Activated naive CD4-positive, alpha-beta T cell treated with anti-CD3 and anti-CD28 coated beads, Interleukin-2, amount 10 ng/mL, durations not matched to agents 7 days and 5 days (primary cell): ENCODE results near the gene PIERCE2.
A peak's percentile ranks its signal among the peaks of the same experiment; 100 is the strongest.
"Not testable (repeated sequence)": the region's sequence is repeated elsewhere in the genome, so short reads cannot be mapped to it uniquely, and the experiment has no call there.

Source experiments
- CTCF ChIA-PET: fragments of 350-600 bp; sonication (Branson Sonifier 250); formaldehyde crosslinking; loops from one replicate; lab custom pipeline; 2021; ENCODE audit warnings: antibody characterized with exemption; lab: Charles Lee
- DNase-seq: peaks from one replicate; pipeline ENCODE4 v3.0.0-alpha.2; 2020
- H3K27ac Mint-ChIP-seq: one replicate; pipeline ENCODE4 v1.8.0; 2021; ENCODE audit warnings: mild to moderate bottlenecking, moderate library complexity, mixed read lengths
- H3K27me3 Mint-ChIP-seq: one replicate; pipeline ENCODE4 v1.8.0; 2021; ENCODE audit warnings: mild to moderate bottlenecking, mixed read lengths
- H3K36me3 Mint-ChIP-seq: one replicate; pipeline ENCODE4 v1.8.0; 2021; ENCODE audit warnings: mixed read lengths
- H3K4me1 Mint-ChIP-seq: one replicate; pipeline ENCODE4 v1.8.0; 2021; ENCODE audit warnings: mixed read lengths
- H3K4me3 Mint-ChIP-seq: one replicate; pipeline ENCODE4 v1.8.0; 2021; ENCODE audit warnings: mild to moderate bottlenecking, moderate library complexity, mixed read lengths
- H3K9me3 Mint-ChIP-seq: one replicate; pipeline ENCODE4 v1.8.0; 2021; ENCODE audit warnings: mixed read lengths

Gene PIERCE2

GRCh38 chr15:55401786-55402246 lies 6.5 kb upstream of the PIERCE2 start:
- no peak for DNase-seq
- Mint-ChIP-seq H3K4me1 (peaks cover 22% of the 10 kb centered on the region), H3K36me3 (peaks cover 4% of the 10 kb centered on the region), H3K27ac (no peak overlapping the region), H3K27me3 (no peaks in the 10 kb centered on the region), H3K4me3 (no peak overlapping the region), H3K9me3 (peaks cover 2% of the 10 kb centered on the region)
- CTCF ChIA-PET: interaction anchor here (1.4 kb wide), 1 partner anchor 38 kb away, joined by 4 read pairs; no protein-coding TSS in a partner anchor

- H3K9me3 Mint-ChIP-seq: no peaks in the 10 kb centered on the region
- DNase-seq: no peak
- H3K27ac Mint-ChIP-seq: no peak overlapping the region
- H3K4me1 Mint-ChIP-seq: peaks cover 26% of the 10 kb centered on the region
- H3K27me3 Mint-ChIP-seq: no peaks in the 10 kb centered on the region
- H3K36me3 Mint-ChIP-seq: peaks cover 4% of the 10 kb centered on the region
- CTCF ChIA-PET: interaction anchor here (1.4 kb wide), 1 partner anchor 38 kb away, joined by 4 read pairs; no protein-coding TSS in a partner anchor
- no peak overlapping the region for H3K4me3 Mint-ChIP-seq
These were observed 5.6 kb upstream of the PIERCE2 start for GRCh38 chr15:55402707-55403106.

GRCh38 chr15:55403531-55403930 lies 4.8 kb upstream of the PIERCE2 start:
- Mint-ChIP-seq H3K27ac (no peak overlapping the region), H3K4me1 (peaks cover 28% of the 10 kb centered on the region), H3K4me3 (no peak overlapping the region), H3K36me3 (no peaks in the 10 kb centered on the region), H3K27me3 (no peaks in the 10 kb centered on the region), H3K9me3 (no peaks in the 10 kb centered on the region)
- DNase-seq: no peak
- CTCF ChIA-PET: no interaction called here

GRCh38 chr15:55407498-55408011 lies 740 bp upstream of the PIERCE2 start:
- Mint-ChIP-seq H3K27ac (peak overlapping the region; percentile 78), H3K9me3 (no peaks in the 10 kb centered on the region), H3K36me3 (no peaks in the 10 kb centered on the region), H3K27me3 (peaks cover 5% of the 10 kb centered on the region), H3K4me3 (peak overlapping the region; percentile 76), H3K4me1 (peaks cover 33% of the 10 kb centered on the region)
- no peak for DNase-seq
- CTCF ChIA-PET: interaction anchor here (0.7 to 1.5 kb wide), 4 partner anchors 32 to 1335 kb away, joined by 3 to 16 read pairs (median 4); partner anchors contain the start of genes PIGB and PIGBOS1

GRCh38 chr15:55408976-55409375 lies 681 bp downstream of the PIERCE2 start:
- not testable (repeated sequence) for H3K36me3 Mint-ChIP-seq, H3K27me3 Mint-ChIP-seq, H3K9me3 Mint-ChIP-seq, H3K27ac Mint-ChIP-seq, DNase-seq
- H3K4me1 Mint-ChIP-seq: peaks cover 19% of the 10 kb centered on the region
- H3K4me3 Mint-ChIP-seq: peak overlapping the region; percentile 76
- CTCF ChIA-PET: interaction anchor here (0.6 to 1.8 kb wide), 8 partner anchors 12 to 212 kb away, joined by 3 to 16 read pairs (median 3); partner anchors contain the start of gene RSL24D1

- H3K4me1 Mint-ChIP-seq, H3K27ac Mint-ChIP-seq, H3K36me3 Mint-ChIP-seq, H3K4me3 Mint-ChIP-seq, H3K27me3 Mint-ChIP-seq, H3K9me3 Mint-ChIP-seq, DNase-seq: not testable (repeated sequence)
- CTCF ChIA-PET: interaction anchor here (0.6 kb wide), 1 partner anchor 523 kb away, joined by 3 read pairs; no protein-coding TSS in a partner anchor
These were observed 9.4 kb downstream of the PIERCE2 start for GRCh38 chr15:55417678-55418077.

- CTCF ChIA-PET: no interaction called here
- Mint-ChIP-seq H3K36me3 (no peaks in the 10 kb centered on the region), H3K27me3 (peaks cover 4% of the 10 kb centered on the region), H3K9me3 (no peaks in the 10 kb centered on the region), H3K27ac (no peak overlapping the region), H3K4me3 (no peak overlapping the region), H3K4me1 (no peaks in the 10 kb centered on the region)
- no peak for DNase-seq
These were observed 12.0 kb downstream of the PIERCE2 start for GRCh38 chr15:55420171-55420866.

GRCh38 chr15:55422089-55422488 lies 13.8 kb downstream of the PIERCE2 start:
- H3K4me1 Mint-ChIP-seq: no peaks in the 10 kb centered on the region
- H3K27me3 Mint-ChIP-seq: peaks cover 4% of the 10 kb centered on the region
- no peaks in the 10 kb centered on the region for H3K36me3 Mint-ChIP-seq
- no peak overlapping the region for H3K27ac Mint-ChIP-seq
- DNase-seq: no peak
- H3K9me3 Mint-ChIP-seq: no peaks in the 10 kb centered on the region
- CTCF ChIA-PET: interaction anchor here (1.6 kb wide), 1 partner anchor 12 kb away, joined by 3 read pairs; no protein-coding TSS in a partner anchor
- no peak overlapping the region for H3K4me3 Mint-ChIP-seq

- Mint-ChIP-seq H3K4me3 (no peak overlapping the region), H3K27ac (no peak overlapping the region), H3K4me1 (no peaks in the 10 kb centered on the region), H3K27me3 (peaks cover 4% of the 10 kb centered on the region), H3K36me3 (no peaks in the 10 kb centered on the region), H3K9me3 (no peaks in the 10 kb centered on the region)
- DNase-seq: no peak
- CTCF ChIA-PET: interaction anchor here (0.7 to 2.7 kb wide), 11 partner anchors 9 to 268 kb away, joined by 3 to 21 read pairs (median 4); partner anchors contain the start of genes PIGB and PIGBOS1
These were observed 26.9 kb downstream of the PIERCE2 start for GRCh38 chr15:55434989-55435825.

- H3K9me3 Mint-ChIP-seq, H3K27ac Mint-ChIP-seq, H3K36me3 Mint-ChIP-seq, CTCF ChIA-PET, H3K4me3 Mint-ChIP-seq, H3K27me3 Mint-ChIP-seq, DNase-seq, H3K4me1 Mint-ChIP-seq: not testable (repeated sequence)
These were observed 34.8 kb downstream of the PIERCE2 start for GRCh38 chr15:55443141-55443540.

GRCh38 chr15:55445936-55446335 lies 37.6 kb downstream of the PIERCE2 start:
- CTCF ChIA-PET, H3K9me3 Mint-ChIP-seq, DNase-seq, H3K4me3 Mint-ChIP-seq, H3K27ac Mint-ChIP-seq, H3K4me1 Mint-ChIP-seq, H3K36me3 Mint-ChIP-seq, H3K27me3 Mint-ChIP-seq: not testable (repeated sequence)

GRCh38 chr15:55446379-55447029 lies 38.2 kb downstream of the PIERCE2 start:
- H3K36me3 Mint-ChIP-seq, H3K27ac Mint-ChIP-seq, H3K4me1 Mint-ChIP-seq, CTCF ChIA-PET, DNase-seq, H3K9me3 Mint-ChIP-seq, H3K4me3 Mint-ChIP-seq, H3K27me3 Mint-ChIP-seq: not testable (repeated sequence)

- H3K9me3 Mint-ChIP-seq, H3K36me3 Mint-ChIP-seq, H3K27ac Mint-ChIP-seq, H3K4me3 Mint-ChIP-seq, H3K27me3 Mint-ChIP-seq, H3K4me1 Mint-ChIP-seq, DNase-seq, CTCF ChIA-PET: not testable (repeated sequence)
These were observed 38.7 kb downstream of the PIERCE2 start for GRCh38 chr15:55447030-55447394.
